IPS-18a (cell line): ENCODE results near the gene GAA.

ENCODE experiments used
- H3K27ac ChIP-seq: one replicate; pipeline ENCODE4 v1.5.1; 2013; ENCODE audit warnings: low read length
- H3K27me3 ChIP-seq: one replicate; pipeline ENCODE4 v1.6.1; 2013; ENCODE audit warnings: mild to moderate bottlenecking, low read length; ENCODE audit not compliant: control insufficient read depth, insufficient read depth
- H3K36me3 ChIP-seq: one replicate; pipeline ENCODE4 v1.6.1; 2013; ENCODE audit warnings: low read depth, low read length; ENCODE audit not compliant: control insufficient read depth
- H3K4me1 ChIP-seq: one replicate; pipeline ENCODE4 v1.6.1; 2013; ENCODE audit warnings: low read depth, low read length; ENCODE audit not compliant: control insufficient read depth
- H3K4me3 ChIP-seq: one replicate; pipeline ENCODE4 v1.5.1; 2013; ENCODE audit warnings: low read length
- H3K9ac ChIP-seq: one replicate; pipeline ENCODE4 v1.6.1; 2013; ENCODE audit warnings: mild to moderate bottlenecking, low read length, moderate library complexity
- H3K9me3 ChIP-seq: one replicate; pipeline ENCODE4 v1.6.1; 2013; ENCODE audit warnings: low read depth, low read length; ENCODE audit not compliant: control insufficient read depth

GAA gene

GRCh38 chr17:80106751-80107150 is 5.4 kb downstream of the GAA start:
- H3K9me3 ChIP-seq: no peaks in the 10 kb centered on the region
- H3K4me1 ChIP-seq: no peaks in the 10 kb centered on the region
- no peak overlapping the region for H3K9ac ChIP-seq
- H3K4me3 ChIP-seq: no peak overlapping the region
- H3K36me3 ChIP-seq: no peaks in the 10 kb centered on the region
- no peaks in the 10 kb centered on the region for H3K27me3 ChIP-seq
- H3K27ac ChIP-seq: no peak overlapping the region

GRCh38 chr17:80107231-80108021 is 6.0 kb downstream of the GAA start:
- Histone ChIP-seq H3K36me3 (no peaks in the 10 kb centered on the region), H3K27me3 (no peaks in the 10 kb centered on the region), H3K27ac (no peak overlapping the region), H3K9ac (no peak overlapping the region), H3K9me3 (no peaks in the 10 kb centered on the region), H3K4me1 (no peaks in the 10 kb centered on the region), H3K4me3 (no peak overlapping the region)

- no peak overlapping the region for H3K4me3 ChIP-seq
- no peak overlapping the region for H3K27ac ChIP-seq
- H3K9ac ChIP-seq: no peak overlapping the region
- H3K27me3 ChIP-seq: no peaks in the 10 kb centered on the region
- no peaks in the 10 kb centered on the region for H3K36me3 ChIP-seq
- no peaks in the 10 kb centered on the region for H3K4me1 ChIP-seq
- no peaks in the 10 kb centered on the region for H3K9me3 ChIP-seq
These were observed 6.9 kb downstream of the GAA start for GRCh38 chr17:80108036-80108971.

DNA sequence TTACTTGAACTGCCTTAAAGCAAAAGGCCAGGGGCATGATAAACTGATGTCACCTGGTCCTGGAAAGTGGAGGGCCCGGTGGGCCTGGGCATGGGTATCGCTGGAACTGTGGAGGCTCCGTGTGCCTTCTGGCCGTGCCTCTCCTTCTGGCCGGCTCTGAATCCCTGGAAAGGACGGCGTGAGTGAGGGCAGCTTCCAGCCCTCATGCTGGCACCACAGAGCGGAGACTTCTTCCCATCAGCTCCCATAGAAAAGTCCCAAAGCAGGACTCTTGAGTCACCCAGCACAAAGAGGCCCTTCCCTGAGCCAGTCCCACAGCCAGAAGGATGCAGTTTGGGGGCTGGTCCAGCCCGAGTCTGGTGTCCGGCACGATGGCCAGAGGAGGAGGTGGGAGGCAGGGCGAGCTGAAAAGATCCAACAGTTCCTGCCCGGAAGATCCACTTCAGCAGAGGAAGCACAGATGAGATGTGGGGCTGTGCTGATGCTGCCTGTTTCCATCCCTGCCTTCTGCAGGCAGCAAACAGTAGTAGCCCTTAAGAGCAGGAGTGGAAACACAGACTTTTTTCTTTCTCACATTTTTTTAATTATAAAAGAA is 7.8 kb downstream of the GAA start:
- H3K27ac ChIP-seq: no peak overlapping the region
- no peaks in the 10 kb centered on the region for H3K4me1 ChIP-seq
- H3K27me3 ChIP-seq: no peaks in the 10 kb centered on the region
- H3K9ac ChIP-seq: no peak overlapping the region
- no peaks in the 10 kb centered on the region for H3K9me3 ChIP-seq
- no peak overlapping the region for H3K4me3 ChIP-seq
- H3K36me3 ChIP-seq: no peaks in the 10 kb centered on the region

GRCh38 chr17:80109713-80110446 is 8.5 kb downstream of the GAA start:
- no peak overlapping the region for H3K27ac ChIP-seq
- no peaks in the 10 kb centered on the region for H3K4me1 ChIP-seq
- H3K36me3 ChIP-seq: no peaks in the 10 kb centered on the region
- no peaks in the 10 kb centered on the region for H3K9me3 ChIP-seq
- H3K9ac ChIP-seq: no peak overlapping the region
- no peak overlapping the region for H3K4me3 ChIP-seq
- no peaks in the 10 kb centered on the region for H3K27me3 ChIP-seq

- Histone ChIP-seq H3K9me3 (no peaks in the 10 kb centered on the region), H3K9ac (no peak overlapping the region), H3K4me1 (no peaks in the 10 kb centered on the region), H3K27ac (no peak overlapping the region), H3K4me3 (no peak overlapping the region), H3K27me3 (no peaks in the 10 kb centered on the region), H3K36me3 (no peaks in the 10 kb centered on the region)
These were observed 9.0 kb downstream of the GAA start for GRCh38 chr17:80110447-80110812.

DNA sequence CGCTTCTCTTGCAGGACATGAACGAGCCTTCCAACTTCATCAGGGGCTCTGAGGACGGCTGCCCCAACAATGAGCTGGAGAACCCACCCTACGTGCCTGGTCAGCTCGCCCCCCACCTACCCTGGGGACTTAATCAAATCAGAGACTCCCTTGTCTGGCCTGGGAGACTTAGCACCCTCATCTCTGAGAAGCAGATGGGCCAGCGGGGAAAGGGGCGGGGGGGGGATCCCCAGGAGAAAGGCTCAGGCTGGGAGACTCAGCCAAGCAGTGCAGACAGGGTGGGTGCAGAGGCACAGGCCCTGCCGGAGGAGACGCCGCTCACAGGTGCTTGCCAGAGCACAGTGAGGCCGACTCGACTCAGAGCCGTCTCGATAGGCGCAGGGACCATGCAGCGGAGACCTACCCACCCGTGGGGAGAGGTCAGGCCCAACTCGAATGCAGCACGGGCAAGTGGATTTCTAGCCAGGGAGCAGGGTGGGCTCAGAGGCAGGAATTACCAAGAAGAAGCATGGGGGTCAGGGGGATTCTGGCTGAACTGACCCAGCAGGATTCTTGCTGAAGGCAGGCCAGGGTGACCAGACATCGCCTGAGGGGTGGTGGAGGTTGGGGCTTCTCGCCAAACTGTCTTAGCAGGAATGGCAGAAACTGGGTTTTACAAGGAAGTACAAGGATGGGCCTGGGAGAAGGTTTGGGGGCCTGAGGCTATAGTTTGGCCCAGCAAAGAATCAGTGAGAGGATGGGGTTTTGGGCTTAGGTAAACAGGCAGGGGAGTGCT is 9.7 kb downstream of the GAA start:
- Histone ChIP-seq H3K9ac (no peak overlapping the region), H3K27me3 (no peaks in the 10 kb centered on the region), H3K27ac (no peak overlapping the region), H3K9me3 (no peaks in the 10 kb centered on the region), H3K36me3 (no peaks in the 10 kb centered on the region), H3K4me1 (no peaks in the 10 kb centered on the region), H3K4me3 (no peak overlapping the region)

GRCh38 chr17:80111702-80112470 is 10.5 kb downstream of the GAA start:
- no peaks in the 10 kb centered on the region for H3K9me3 ChIP-seq
- no peaks in the 10 kb centered on the region for H3K4me1 ChIP-seq
- no peaks in the 10 kb centered on the region for H3K36me3 ChIP-seq
- no peaks in the 10 kb centered on the region for H3K27me3 ChIP-seq
- H3K4me3 ChIP-seq: no peak overlapping the region
- H3K9ac ChIP-seq: no peak overlapping the region
- H3K27ac ChIP-seq: no peak overlapping the region

GRCh38 chr17:80112471-80113032 is 11.2 kb downstream of the GAA start:
- Histone ChIP-seq H3K27me3 (no peaks in the 10 kb centered on the region), H3K9me3 (no peaks in the 10 kb centered on the region), H3K4me1 (no peaks in the 10 kb centered on the region), H3K36me3 (no peaks in the 10 kb centered on the region), H3K9ac (no peak overlapping the region), H3K4me3 (no peak overlapping the region), H3K27ac (no peak overlapping the region)

GRCh38 chr17:80113033-80113484 is 11.7 kb downstream of the GAA start:
- H3K27me3 ChIP-seq: no peaks in the 10 kb centered on the region
- no peaks in the 10 kb centered on the region for H3K9me3 ChIP-seq
- no peak overlapping the region for H3K9ac ChIP-seq
- H3K4me3 ChIP-seq: no peak overlapping the region
- H3K4me1 ChIP-seq: no peaks in the 10 kb centered on the region
- no peaks in the 10 kb centered on the region for H3K36me3 ChIP-seq
- no peak overlapping the region for H3K27ac ChIP-seq
